Caco-2 (cell line): Measurements from ENCODE around the gene POU2F2. TPM values are rescaled to one million over a fixed set of nuclear protein-coding genes. Genes with fewer than 3 reads are reported as not detected.
A peak's percentile ranks its signal among the peaks of the same experiment; 100 is the strongest.

Source experiments
- BruUV-seq: library from RNA; stranded (reverse); fragments of 400-500 nt; replicated peaks from 2 replicates; lab custom pipeline; 2021; lab: Mats Ljungman, UMichigan
- CTCF ChIA-PET: fragments of 300-600 bp; sonication (Branson Sonifier 250); formaldehyde crosslinking; loops from one replicate; lab custom pipeline; 2022; ENCODE audit warnings: antibody characterized with exemption; lab: Charles Lee
- POLR2A ChIA-PET: fragments of 300-600 bp; sonication (Branson Sonifier 250); formaldehyde crosslinking; loops from one replicate; lab custom pipeline; 2022; ENCODE audit warnings: antibody characterized with exemption; lab: Charles Lee
- DNase-seq, 2 experiments: peaks; one replicate each; pipeline versions ENCODE4 v3.0.0 to v3.0.0-alpha.2; 2020 to 2022
- H3K27me3 ChIP-seq: replicated peaks from 2 replicates; pipeline ENCODE4 v1.6.0; 2011; ENCODE audit warnings: low read length; ENCODE audit not compliant: control insufficient read depth, insufficient read depth
- H3K36me3 ChIP-seq: 2 replicates; pipeline ENCODE4 v1.5.1; 2011; ENCODE audit warnings: low read length; ENCODE audit not compliant: control insufficient read depth, insufficient read depth
- H3K4me1 ChIP-seq: fragments of 250-450 bp; sonication (Bioruptor Pico); 2 replicates; pipeline ENCODE4 v1.5.1; 2020; ENCODE audit warnings: mild to moderate bottlenecking
- H3K4me3 ChIP-seq: 2 replicates; pipeline ENCODE4 v1.5.1; 2011; ENCODE audit warnings: low read depth, mild to moderate bottlenecking, control low read depth, low read length
- H3K9me3 ChIP-seq: fragments of 250-450 bp; sonication (Bioruptor Pico); 2 replicates; pipeline ENCODE4 v1.5.1; 2020; ENCODE audit warnings: mild to moderate bottlenecking, moderate library complexity
- H3K27ac Mint-ChIP-seq: one replicate; pipeline ENCODE4 v1.8.0; 2022; ENCODE audit warnings: mixed read lengths; ENCODE audit not compliant: unreplicated experiment
- H3K27me3 Mint-ChIP-seq: one replicate; pipeline ENCODE4 v1.8.0; 2022; ENCODE audit warnings: mixed read lengths; ENCODE audit not compliant: insufficient read depth, unreplicated experiment
- H3K36me3 Mint-ChIP-seq: one replicate; pipeline ENCODE4 v1.8.0; 2022; ENCODE audit warnings: mild to moderate bottlenecking, mixed read lengths; ENCODE audit not compliant: insufficient read depth, unreplicated experiment
- H3K4me1 Mint-ChIP-seq: one replicate; pipeline ENCODE4 v1.8.0; 2022; ENCODE audit warnings: low read depth, mixed read lengths; ENCODE audit not compliant: unreplicated experiment
- H3K4me3 Mint-ChIP-seq: one replicate; pipeline ENCODE4 v1.8.0; 2022; ENCODE audit warnings: mild to moderate bottlenecking, moderate library complexity, mixed read lengths; ENCODE audit not compliant: unreplicated experiment
- H3K9me3 Mint-ChIP-seq: one replicate; pipeline ENCODE4 v1.8.0; 2022; ENCODE audit warnings: mixed read lengths; ENCODE audit not compliant: unreplicated experiment
- CTCF ChIP-seq, 2 experiments: fragments of 200-600 bp in 1 of 2; IDR thresholded peaks; 1 replicate in 1 of 2; 2 replicates in 1 of 2; pipeline versions ENCODE4 v1.5.1 to v1.8.0; 2011 to 2022; ENCODE audit warnings: antibody characterized with exemption in 1 of 2, control low read depth in 1 of 2, inconsistent platforms in 1 of 2, low read depth in 1 of 2, low read length in 1 of 2, mild to moderate bottlenecking in 1 of 2, moderate library complexity in 1 of 2; ENCODE audit not compliant: insufficient read depth in 1 of 2, severe bottlenecking in 1 of 2, unreplicated experiment in 1 of 2
- intact Hi-C: fragments of 100-400 bp; cut with micrococcal nuclease; formaldehyde crosslinking; loops from one replicate; pipeline ENCODE4 v1.10.0; 2022; ENCODE audit not compliant: unreplicated experiment
- total RNA-seq: library from RNA; stranded (reverse); gene quantifications from 2 replicates; pipeline ENCODE4 v1.2.3, GENCODE V29; 2022

POU2F2 gene
- total RNA-seq, 1 experiment from 2014 or later = 1.5 TPM

GRCh38 chr19:42079276-42079669 lies 53.0 kb downstream of the POU2F2 start:
- ChIA-PET CTCF (no interaction called here), POLR2A (no interaction called here)
- H3K4me3 ChIP-seq = no peak overlapping the region
- BruUV-seq = no TSS peak
- Mint-ChIP-seq H3K36me3 (peaks cover 63% of the 10 kb centered on the region), H3K9me3 (no peaks in the 10 kb centered on the region), H3K4me3 (no peak overlapping the region), H3K27me3 (no peaks in the 10 kb centered on the region), H3K27ac (no peak overlapping the region), H3K4me1 (peaks cover 35% of the 10 kb centered on the region)
- no peak for TF ChIP-seq CTCF (IDR thresholded peaks at IDR 0.05; ENCODE audit: insufficient read depth in 1 of 2, low read depth in 1 of 2, low read length in 1 of 2, severe bottlenecking in 1 of 2, unreplicated experiment in 1 of 2)
- peaks cover 5% of the 10 kb centered on the region for H3K36me3 ChIP-seq
- no peaks in the 10 kb centered on the region for H3K27me3 ChIP-seq
- intact Hi-C loops = loop anchor here (5.0 kb wide), 1 partner anchor 197 kb away; the partner anchor contains the start of gene ARHGEF1
- peaks cover 20% of the 10 kb centered on the region for H3K4me1 ChIP-seq
- DNase-seq = no peak
- H3K9me3 ChIP-seq = no peaks in the 10 kb centered on the region

GRCh38 chr19:42078538-42079275 lies 53.5 kb downstream of the POU2F2 start:
- POLR2A ChIA-PET = no interaction called here
- intact Hi-C loops = loop anchor here (5.0 kb wide), 1 partner anchor 196 kb away; the partner anchor contains the start of gene ARHGEF1
- peak overlapping the region; percentile 92 for H3K4me3 Mint-ChIP-seq
- Histone ChIP-seq H3K4me1 (peaks cover 20% of the 10 kb centered on the region), H3K36me3 (peaks cover 5% of the 10 kb centered on the region), H3K4me3 (no peak overlapping the region), H3K27me3 (no peaks in the 10 kb centered on the region), H3K9me3 (no peaks in the 10 kb centered on the region)
- TF ChIP-seq CTCF (IDR thresholded peaks at IDR 0.05; ENCODE audit: insufficient read depth in 1 of 2, low read depth in 1 of 2, low read length in 1 of 2, severe bottlenecking in 1 of 2, unreplicated experiment in 1 of 2) = no peak
- peaks cover 35% of the 10 kb centered on the region for H3K4me1 Mint-ChIP-seq
- TSS peak; percentile 7 for BruUV-seq
- no peaks in the 10 kb centered on the region for H3K9me3 Mint-ChIP-seq
- H3K27me3 Mint-ChIP-seq = no peaks in the 10 kb centered on the region
- CTCF ChIA-PET = no interaction called here
- H3K27ac Mint-ChIP-seq = peak overlapping the region; percentile 99
- H3K36me3 Mint-ChIP-seq = peaks cover 57% of the 10 kb centered on the region
- no peak for DNase-seq

DNA sequence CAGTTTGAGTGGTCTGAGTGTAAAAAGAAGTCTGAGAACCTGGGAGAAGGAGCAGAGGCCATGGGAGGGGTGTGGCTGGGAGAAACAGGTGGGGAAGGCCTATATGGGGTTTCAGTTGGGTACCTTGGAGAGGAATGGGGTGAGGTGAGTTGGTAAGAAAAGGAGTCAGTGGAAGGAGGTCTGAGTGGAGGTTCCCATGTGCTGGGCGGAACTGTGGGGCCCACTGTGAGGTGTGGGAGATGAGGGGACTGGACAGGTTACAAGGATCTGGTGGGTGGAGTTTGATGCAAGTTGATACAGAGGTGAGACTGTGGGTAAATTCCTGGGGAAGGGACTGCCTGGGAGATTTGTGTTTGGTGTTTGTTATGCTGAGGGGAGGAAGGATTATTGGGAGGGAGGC lies 54.2 kb downstream of the POU2F2 start:
- DNase-seq = no peak
- H3K4me3 Mint-ChIP-seq = peak overlapping the region; percentile 92
- Histone ChIP-seq H3K9me3 (no peaks in the 10 kb centered on the region), H3K4me3 (no peak overlapping the region), H3K4me1 (peaks cover 20% of the 10 kb centered on the region), H3K36me3 (peaks cover 5% of the 10 kb centered on the region), H3K27me3 (no peaks in the 10 kb centered on the region)
- ChIA-PET POLR2A (no interaction called here), CTCF (interaction anchor here (0.6 kb wide), 1 partner anchor 771 kb away, joined by 3 read pairs; no protein-coding TSS in a partner anchor)
- peak overlapping the region; percentile 99 for H3K27ac Mint-ChIP-seq
- intact Hi-C loops = loop anchor here (5.0 kb wide), 1 partner anchor 196 kb away; the partner anchor contains the start of gene ARHGEF1
- H3K9me3 Mint-ChIP-seq = no peaks in the 10 kb centered on the region
- BruUV-seq = no TSS peak
- peaks cover 35% of the 10 kb centered on the region for H3K4me1 Mint-ChIP-seq
- no peak for TF ChIP-seq CTCF (IDR thresholded peaks at IDR 0.05; ENCODE audit: insufficient read depth in 1 of 2, low read depth in 1 of 2, low read length in 1 of 2, severe bottlenecking in 1 of 2, unreplicated experiment in 1 of 2)
- peaks cover 54% of the 10 kb centered on the region for H3K36me3 Mint-ChIP-seq
- H3K27me3 Mint-ChIP-seq = no peaks in the 10 kb centered on the region
